Testis (tissue), 3 donors: ENCODE measurements around the gene TMCC3. TPM values are rescaled to one million over a fixed set of nuclear protein-coding genes. Genes with fewer than 3 reads are reported as not detected.

Experiments
- DNase-seq: peaks from one replicate; pipeline ENCODE4 v3.0.0-alpha.2; 2019
- H3K27ac ChIP-seq, 2 donors: fragments of 200-600 bp; sonication (generic); one replicate each; pipeline ENCODE4 v1.5.1; 2019
- H3K27me3 ChIP-seq: fragments of 200-600 bp; sonication (generic); one replicate; pipeline ENCODE4 v1.5.1; 2019
- H3K36me3 ChIP-seq: fragments of 200-600 bp; sonication (generic); one replicate; pipeline ENCODE4 v1.5.1; 2017; ENCODE audit warnings: low read depth; ENCODE audit errors: missing control alignments
- H3K4me1 ChIP-seq: fragments of 200-600 bp; sonication (generic); one replicate; pipeline ENCODE4 v1.5.1; 2019
- H3K4me3 ChIP-seq, 2 donors: fragments of 200-600 bp; sonication (generic); one replicate each; pipeline ENCODE4 v1.5.1; 2017 to 2019
- H3K9me3 ChIP-seq: fragments of 200-600 bp; sonication (generic); one replicate; pipeline ENCODE4 v1.5.1; 2017
- POLR2A ChIP-seq: fragments of 450-650 bp; IDR thresholded peaks from one replicate; pipeline ENCODE4 v1.6.1; 2017; ENCODE audit warnings: antibody characterized with exemption, mild to moderate bottlenecking, moderate library complexity
- WGBS, 2 donors: methylation state at CpG; one replicate each; pipeline ENCODE4 v1.1.5; 2018; 5-methylcytosine and 5-hydroxymethylcytosine counted together
- intact Hi-C: fragments of 100-400 bp; cut with DNase I; formaldehyde crosslinking; loops from one replicate; pipeline ENCODE4 v1.15.1; 2023; ENCODE audit warnings: low total_unique reads
- polyA plus RNA-seq: library from polyadenylated mRNA; stranded (reverse); fragments of 350-450 nt; fragmentation: Illumina TruSeq; extraction: RNeasy Lipid Tissue Mini Kit (QIAGEN cat#74804); gene quantifications from one replicate; pipeline ENCODE4 v1.2.3, GENCODE V29; 2014; ENCODE audit warnings: low read depth, low replicate concordance; ENCODE audit not compliant: insufficient read depth
- total RNA-seq, 2 donors: library from RNA; depleted of rRNA; stranded (reverse); fragments of >200 nt; gene quantifications; one replicate each; pipeline ENCODE4 v1.2.3, GENCODE V29; 2016
- TF ChIP-seq, protein P1 (sequence below), 3 experiments: fragments of 450-650 bp in 2 of 3; fragments of 200-600 bp in 1 of 3; sonication (generic) in 1 of 3; IDR thresholded peaks; one replicate each; pipeline ENCODE4 v1.5.1; 2016 to 2019; ENCODE audit warnings: antibody characterized with exemption in 3 of 3, mild to moderate bottlenecking in 2 of 3, moderate library complexity in 1 of 3

The TMCC3 gene
- total and polyA plus RNA-seq, 3 donors from 2014 or later = 3.4 to 6.4 (median 5.1) TPM

DNA sequence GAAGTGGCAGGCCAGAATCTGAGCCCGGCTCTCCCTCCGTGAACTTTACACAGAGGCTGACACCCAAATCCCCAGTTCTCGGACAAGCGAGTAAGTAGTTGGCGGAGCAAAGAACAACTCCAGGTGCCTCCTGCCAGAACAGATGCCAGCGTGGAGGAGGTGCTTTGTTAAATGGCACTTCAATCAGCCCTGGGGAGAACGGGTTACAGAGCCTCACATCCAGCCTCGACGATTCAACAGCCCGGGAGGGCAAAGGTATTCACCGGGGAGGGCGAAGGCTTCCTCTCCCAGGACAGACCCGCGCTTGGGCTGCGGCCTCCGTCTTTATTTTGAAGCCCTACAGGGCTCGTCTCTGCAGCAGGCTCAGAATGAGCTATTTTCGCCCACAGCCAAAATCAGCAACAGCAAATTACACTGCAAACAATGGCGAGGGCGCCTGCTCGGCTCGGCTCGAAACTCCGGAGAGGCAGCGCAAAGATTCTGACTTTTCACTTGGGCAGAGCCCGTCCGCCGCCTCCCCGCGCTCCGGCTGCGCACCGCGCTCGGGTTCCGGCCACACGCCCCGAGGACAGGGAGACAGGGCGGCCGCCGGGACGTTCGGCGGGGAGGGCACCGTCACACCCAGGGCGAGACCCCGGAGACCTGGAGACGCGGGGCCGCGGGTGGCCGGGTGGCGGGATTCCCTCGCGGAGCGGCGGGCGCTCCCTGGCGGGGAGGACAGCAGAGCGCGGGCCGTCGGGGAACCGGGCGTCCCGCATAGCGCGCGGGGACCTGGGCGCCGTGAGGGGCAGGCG lies 811 bp downstream of the TMCC3 start:
- TF ChIP-seq, protein P1, sequence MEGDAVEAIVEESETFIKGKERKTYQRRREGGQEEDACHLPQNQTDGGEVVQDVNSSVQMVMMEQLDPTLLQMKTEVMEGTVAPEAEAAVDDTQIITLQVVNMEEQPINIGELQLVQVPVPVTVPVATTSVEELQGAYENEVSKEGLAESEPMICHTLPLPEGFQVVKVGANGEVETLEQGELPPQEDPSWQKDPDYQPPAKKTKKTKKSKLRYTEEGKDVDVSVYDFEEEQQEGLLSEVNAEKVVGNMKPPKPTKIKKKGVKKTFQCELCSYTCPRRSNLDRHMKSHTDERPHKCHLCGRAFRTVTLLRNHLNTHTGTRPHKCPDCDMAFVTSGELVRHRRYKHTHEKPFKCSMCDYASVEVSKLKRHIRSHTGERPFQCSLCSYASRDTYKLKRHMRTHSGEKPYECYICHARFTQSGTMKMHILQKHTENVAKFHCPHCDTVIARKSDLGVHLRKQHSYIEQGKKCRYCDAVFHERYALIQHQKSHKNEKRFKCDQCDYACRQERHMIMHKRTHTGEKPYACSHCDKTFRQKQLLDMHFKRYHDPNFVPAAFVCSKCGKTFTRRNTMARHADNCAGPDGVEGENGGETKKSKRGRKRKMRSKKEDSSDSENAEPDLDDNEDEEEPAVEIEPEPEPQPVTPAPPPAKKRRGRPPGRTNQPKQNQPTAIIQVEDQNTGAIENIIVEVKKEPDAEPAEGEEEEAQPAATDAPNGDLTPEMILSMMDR (IDR thresholded peaks at IDR 0.05) = peak in 1 of 3 experiments; percentile 31
- no peak for TF ChIP-seq POLR2A
- Histone ChIP-seq H3K4me3 (peak overlapping the region; percentile 71 to 74), H3K27ac (peak overlapping the region; percentile 74 to 80), H3K27me3 (no peaks in the 10 kb centered on the region), H3K9me3 (no peaks in the 10 kb centered on the region), H3K4me1 (no peaks in the 10 kb centered on the region), H3K36me3 (no peaks in the 10 kb centered on the region)
- 7 to 8% methylated on average over 25 to 43 of the region's 72 CpGs for WGBS, 2 donors
- intact Hi-C loops = no loop called here
- DNase-seq = peak; percentile 26

- TF ChIP-seq, protein P1 (IDR thresholded peaks at IDR 0.05) = no peak
- TF ChIP-seq POLR2A = no peak
- H3K36me3 ChIP-seq = no peaks in the 10 kb centered on the region
- peak overlapping the region in 1 of 2 donors; percentile 74 for H3K4me3 ChIP-seq
- no peaks in the 10 kb centered on the region for H3K4me1 ChIP-seq
- no peaks in the 10 kb centered on the region for H3K9me3 ChIP-seq
- no peak for DNase-seq
- H3K27ac ChIP-seq = no peak overlapping the region
- H3K27me3 ChIP-seq = no peaks in the 10 kb centered on the region
- intact Hi-C loops = no loop called here
- 52 to 76% methylated on average over 4 of the region's 4 CpGs for WGBS, 2 donors
These were observed 1.8 kb downstream of the TMCC3 start for GRCh38 chr12:94648578-94648977.

DNA sequence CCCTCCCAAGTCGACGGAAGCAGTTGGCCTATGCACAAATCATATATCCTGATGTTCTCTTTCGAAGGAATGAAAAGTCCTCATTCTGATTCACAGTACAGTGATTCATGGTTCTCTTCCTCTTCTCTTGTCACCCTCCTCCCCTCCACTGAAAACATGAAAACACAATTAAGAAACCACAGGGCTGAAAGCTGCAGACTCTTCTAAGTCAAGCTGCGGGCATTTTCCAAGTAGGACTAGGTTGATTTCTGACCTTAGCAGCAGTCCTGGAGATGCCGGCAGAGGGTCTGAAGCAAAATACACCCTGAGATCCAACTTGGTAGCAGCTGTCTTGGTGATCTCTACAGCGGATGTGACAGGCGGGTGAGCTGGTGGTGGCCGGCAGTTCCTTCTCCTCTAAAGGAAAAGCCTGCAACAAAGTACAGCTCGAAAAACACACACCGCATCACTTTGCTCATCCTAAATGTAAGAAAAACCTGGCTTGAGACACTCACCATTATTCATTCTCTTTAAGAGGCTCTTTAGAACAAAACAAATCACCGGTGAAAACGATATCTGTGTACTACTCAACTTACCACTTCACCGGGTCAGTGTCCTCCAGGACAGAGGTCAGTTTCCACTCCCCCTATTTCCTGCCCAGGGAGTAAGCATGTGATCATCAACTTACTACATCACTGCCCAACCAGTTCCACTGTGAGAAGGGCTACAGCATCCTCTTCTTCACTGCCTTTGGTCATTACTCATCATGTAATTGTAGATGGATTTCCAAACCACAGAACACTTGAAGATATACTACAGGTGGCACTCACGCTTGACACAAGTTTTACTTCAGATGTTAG lies 6.0 kb downstream of the TMCC3 start:
- H3K27ac ChIP-seq = no peak overlapping the region
- 83 to 84% methylated on average over 14 of the region's 14 CpGs for WGBS, 2 donors
- no peaks in the 10 kb centered on the region for H3K36me3 ChIP-seq
- no peak for DNase-seq
- H3K9me3 ChIP-seq = no peaks in the 10 kb centered on the region
- no peaks in the 10 kb centered on the region for H3K4me1 ChIP-seq
- TF ChIP-seq, protein P1 (IDR thresholded peaks at IDR 0.05) = no peak
- no peak for TF ChIP-seq POLR2A
- no peak overlapping the region for H3K4me3 ChIP-seq
- H3K27me3 ChIP-seq = no peaks in the 10 kb centered on the region
- intact Hi-C loops = no loop called here

- Histone ChIP-seq H3K4me1 (no peaks in the 10 kb centered on the region), H3K9me3 (no peaks in the 10 kb centered on the region), H3K36me3 (no peaks in the 10 kb centered on the region), H3K27ac (no peak overlapping the region), H3K27me3 (no peaks in the 10 kb centered on the region), H3K4me3 (no peak overlapping the region)
- TF ChIP-seq, protein P1 (IDR thresholded peaks at IDR 0.05) = no peak
- no peak for TF ChIP-seq POLR2A
- intact Hi-C loops = no loop called here
- DNase-seq = no peak
- WGBS, 2 donors = 92 to 93% methylated on average over 3 of the region's 3 CpGs
These were observed 6.8 kb downstream of the TMCC3 start for GRCh38 chr12:94643606-94644005.
